ENCODE measurements around the gene AGPAT2. TPM values are rescaled to one million over a fixed set of nuclear protein-coding genes. Genes with fewer than 3 reads are reported as not detected.

Gene AGPAT2
- total RNA-seq, 1 donor: 31.5 TPM

DNA sequence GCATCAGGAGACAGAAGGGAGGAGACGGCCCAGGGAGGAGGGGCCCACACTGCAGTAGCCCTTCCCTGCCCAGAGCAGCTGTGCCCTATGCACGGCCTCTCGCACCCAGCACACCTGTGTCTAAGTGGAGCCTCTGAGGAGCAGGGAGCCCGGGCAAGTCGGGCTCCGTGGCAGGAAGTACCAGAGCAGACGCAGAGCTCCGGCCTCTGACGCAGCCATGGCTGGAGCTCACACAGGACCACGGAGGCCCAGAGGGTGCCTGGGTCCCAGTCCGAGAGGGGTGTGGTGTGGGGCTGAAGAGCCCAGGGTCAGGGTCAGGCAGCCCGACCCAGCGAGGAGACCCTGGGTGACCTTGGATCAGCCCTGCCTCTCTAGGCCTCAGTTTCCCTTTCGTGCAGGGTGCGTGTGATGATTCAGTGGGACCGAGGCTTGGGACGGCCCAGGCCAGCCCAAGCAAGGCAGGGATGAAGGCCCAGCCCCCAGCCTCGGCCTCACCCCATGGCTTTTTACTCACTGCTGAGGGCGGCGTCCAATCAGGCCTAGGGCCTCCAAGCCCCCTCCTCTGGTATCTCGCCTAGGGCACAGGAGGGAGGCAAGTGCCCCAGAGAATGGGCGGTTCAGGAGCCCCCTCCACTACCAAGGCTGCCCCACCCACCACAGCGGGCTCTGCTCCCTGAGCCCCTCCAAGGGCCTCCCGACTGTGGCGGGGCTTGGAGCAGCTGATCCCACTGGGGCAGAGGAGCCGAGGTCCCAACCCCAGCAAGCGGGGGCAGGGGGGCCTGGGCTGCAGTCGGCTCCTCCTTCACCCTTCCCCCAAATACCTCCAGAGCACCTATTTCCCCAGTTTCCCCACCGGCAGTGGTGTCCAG is 4.3 kb upstream of the AGPAT2 start:
- H3K4me3 ChIP-seq (ENCODE audit: low read depth, low read length): no peak overlapping the region
- TF ChIP-seq, protein P1, sequence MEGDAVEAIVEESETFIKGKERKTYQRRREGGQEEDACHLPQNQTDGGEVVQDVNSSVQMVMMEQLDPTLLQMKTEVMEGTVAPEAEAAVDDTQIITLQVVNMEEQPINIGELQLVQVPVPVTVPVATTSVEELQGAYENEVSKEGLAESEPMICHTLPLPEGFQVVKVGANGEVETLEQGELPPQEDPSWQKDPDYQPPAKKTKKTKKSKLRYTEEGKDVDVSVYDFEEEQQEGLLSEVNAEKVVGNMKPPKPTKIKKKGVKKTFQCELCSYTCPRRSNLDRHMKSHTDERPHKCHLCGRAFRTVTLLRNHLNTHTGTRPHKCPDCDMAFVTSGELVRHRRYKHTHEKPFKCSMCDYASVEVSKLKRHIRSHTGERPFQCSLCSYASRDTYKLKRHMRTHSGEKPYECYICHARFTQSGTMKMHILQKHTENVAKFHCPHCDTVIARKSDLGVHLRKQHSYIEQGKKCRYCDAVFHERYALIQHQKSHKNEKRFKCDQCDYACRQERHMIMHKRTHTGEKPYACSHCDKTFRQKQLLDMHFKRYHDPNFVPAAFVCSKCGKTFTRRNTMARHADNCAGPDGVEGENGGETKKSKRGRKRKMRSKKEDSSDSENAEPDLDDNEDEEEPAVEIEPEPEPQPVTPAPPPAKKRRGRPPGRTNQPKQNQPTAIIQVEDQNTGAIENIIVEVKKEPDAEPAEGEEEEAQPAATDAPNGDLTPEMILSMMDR (IDR thresholded peaks at IDR 0.05; ENCODE audit: insufficient read depth, low read depth, low read length): no peak
- no peak for DNase-seq (ENCODE audit: low read depth)

DNA sequence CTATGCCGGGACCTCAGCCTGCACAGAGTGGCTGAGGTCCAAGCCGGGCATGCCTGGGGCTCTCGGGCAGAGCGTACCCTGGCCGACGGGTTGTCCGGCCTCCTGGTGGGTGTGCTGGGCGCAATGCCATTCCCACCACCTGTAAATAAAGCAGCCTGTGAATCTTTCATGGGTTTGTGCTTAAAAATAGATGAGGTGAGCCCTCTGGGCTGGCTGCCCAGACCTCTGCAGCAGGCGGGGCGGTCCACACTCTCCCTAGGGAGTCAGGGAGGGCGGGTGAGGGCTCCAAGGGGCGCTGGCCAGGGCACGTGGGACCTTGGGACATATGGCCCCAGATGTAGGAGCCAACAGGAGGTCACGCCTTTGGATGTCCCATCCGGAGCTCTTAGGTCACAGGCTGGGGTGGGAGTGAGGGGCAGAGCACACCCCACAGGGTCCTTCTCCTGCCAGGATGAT is 3.6 kb upstream of the AGPAT2 start:
- H3K4me3 ChIP-seq (ENCODE audit: low read depth, low read length): no peak overlapping the region
- TF ChIP-seq, protein P1 (IDR thresholded peaks at IDR 0.05; ENCODE audit: insufficient read depth, low read depth, low read length): no peak
- DNase-seq (ENCODE audit: low read depth): peak; percentile 12

DNA sequence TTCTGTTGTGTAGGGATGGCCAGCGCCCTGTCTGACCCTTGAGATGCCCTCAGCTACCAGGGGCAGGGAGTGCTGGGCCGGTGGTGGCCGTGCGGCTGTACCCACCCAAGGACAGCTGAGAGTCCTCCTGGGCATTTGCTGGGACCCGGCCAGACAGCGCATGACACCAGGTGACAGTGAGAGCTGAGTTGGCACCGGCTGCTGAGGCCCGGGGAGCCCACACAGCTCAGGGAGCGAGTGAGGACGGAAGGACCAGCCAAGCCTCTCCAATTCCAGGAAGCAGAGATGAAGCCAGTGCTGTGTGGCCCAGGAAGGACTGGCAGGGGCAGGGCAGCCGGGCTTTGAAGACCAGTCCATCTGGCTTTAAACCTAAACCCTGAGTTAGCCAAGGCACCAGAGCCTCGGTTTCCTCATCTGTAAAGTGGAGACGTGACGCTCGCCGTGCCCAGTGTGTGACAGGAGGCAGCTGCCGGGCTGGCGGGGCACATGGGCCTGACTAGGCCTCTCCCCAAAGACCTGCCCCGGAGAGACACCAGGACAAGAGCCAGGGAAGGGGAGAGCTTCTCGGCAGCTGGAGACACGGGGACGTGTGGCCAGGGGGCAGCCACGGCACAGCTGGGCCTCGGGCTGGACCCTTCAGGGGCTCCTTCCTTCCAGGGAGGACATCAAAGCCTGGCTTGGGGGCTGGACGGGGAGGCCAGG is 3.0 kb upstream of the AGPAT2 start:
- DNase-seq (ENCODE audit: low read depth): no peak
- TF ChIP-seq, protein P1 (IDR thresholded peaks at IDR 0.05; ENCODE audit: insufficient read depth, low read depth, low read length): no peak

DNA sequence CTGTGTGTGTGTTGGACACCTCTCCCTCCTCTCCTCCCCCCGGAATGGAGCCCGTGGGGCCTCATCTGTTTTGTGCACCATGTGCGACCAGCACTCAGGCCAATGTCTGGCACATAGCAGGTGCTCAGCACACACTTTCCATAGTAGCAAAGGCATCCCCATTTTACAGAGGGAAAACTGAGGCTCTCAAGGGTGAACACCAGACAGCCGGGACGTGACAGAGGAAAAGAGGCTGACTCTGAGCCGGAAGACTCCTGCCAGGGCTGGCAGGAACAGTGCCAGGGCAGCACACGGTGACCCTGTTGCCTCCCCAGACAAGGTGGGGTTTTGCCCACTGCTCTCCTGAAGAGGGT is 1.8 kb upstream of the AGPAT2 start:
- TF ChIP-seq, protein P1 (IDR thresholded peaks at IDR 0.05; ENCODE audit: insufficient read depth, low read depth, low read length): no peak
- DNase-seq (ENCODE audit: low read depth): no peak
- H3K4me3 ChIP-seq (ENCODE audit: low read depth, low read length): no peak overlapping the region

More for the DNA sequence above, 3.0 kb upstream of the AGPAT2 start:
- no peak overlapping the region for H3K4me3 ChIP-seq (ENCODE audit: low read depth, low read length)

DNA sequence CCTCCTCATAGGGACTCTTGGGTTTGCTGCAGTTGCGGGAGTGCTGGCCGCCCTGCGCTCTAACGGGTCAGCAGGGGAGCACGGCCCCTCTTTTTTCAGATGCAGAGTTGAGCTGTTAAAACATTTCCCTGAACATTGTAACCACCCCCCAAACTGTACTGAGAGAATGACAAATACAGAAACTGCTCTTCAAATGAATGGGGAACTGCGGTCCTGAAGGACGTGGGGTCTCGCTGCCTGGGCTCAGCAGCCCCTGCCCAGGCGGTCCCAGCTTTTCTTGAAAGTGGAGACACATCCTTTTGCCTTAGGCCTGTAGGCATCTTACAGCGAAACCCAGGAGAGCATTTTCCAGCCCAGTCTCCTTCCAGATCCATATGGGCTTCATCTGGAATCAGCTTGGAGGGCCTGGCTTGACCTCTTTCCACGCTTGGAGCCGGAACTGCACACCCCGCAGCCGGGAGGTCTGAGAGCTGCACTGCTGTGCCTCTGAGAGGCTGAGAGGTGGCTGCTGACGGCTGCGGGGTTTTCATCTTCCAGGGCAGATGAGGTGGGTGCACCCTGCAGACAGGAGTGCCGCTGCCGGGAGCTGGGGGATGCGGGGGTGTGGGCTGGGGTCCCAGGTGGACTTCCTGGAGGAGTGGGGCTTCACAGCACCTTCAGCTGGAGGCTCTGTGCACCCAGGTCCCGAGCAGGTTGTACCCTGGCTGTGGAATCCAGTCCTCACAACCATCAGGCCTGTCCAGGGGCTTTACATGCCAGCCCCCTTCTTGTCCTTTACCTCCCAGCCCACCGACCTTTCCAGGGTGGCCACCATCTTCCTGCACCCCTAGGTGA is 1.2 kb upstream of the AGPAT2 start:
- no peak overlapping the region for H3K4me3 ChIP-seq (ENCODE audit: low read depth, low read length)
- TF ChIP-seq, protein P1 (IDR thresholded peaks at IDR 0.05; ENCODE audit: insufficient read depth, low read depth, low read length): no peak
- peak; percentile 20 for DNase-seq (ENCODE audit: low read depth)

DNA sequence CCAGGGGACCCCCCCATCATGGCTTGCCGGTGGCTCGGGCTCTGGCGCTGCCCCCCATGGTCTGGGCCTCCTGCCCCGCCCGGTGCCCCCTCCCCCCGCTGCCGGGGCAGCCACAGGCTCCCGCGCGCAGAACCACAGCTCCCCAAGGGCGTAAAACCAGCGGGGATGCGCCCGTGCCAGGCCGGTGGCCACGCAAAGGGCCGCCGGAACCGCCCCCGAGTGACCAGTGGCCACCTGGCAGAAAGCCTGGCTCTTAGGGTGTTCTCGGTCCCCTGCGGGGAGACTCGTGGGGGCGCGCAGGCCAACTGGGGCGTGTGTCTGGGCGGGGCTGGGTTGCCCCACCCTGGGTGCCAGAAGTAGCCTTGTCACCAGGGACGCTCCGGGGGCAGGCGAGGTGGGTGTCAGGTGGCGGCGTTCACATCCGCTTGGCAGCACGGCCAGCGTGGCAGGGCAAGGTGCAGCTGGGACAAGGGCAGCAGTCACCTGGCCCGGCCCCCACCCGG is 515 bp upstream of the AGPAT2 start:
- DNase-seq (ENCODE audit: low read depth): no peak
- TF ChIP-seq, protein P1 (IDR thresholded peaks at IDR 0.05; ENCODE audit: insufficient read depth, low read depth, low read length): no peak
- peak overlapping the region; percentile 84 for H3K4me3 ChIP-seq (ENCODE audit: low read depth, low read length)

Data from fibroblast of villous mesenchyme (primary cell).